Heart right ventricle (tissue), 16 donors: ENCODE data around the gene ZDHHC7. TPM values are rescaled to one million over a fixed set of nuclear protein-coding genes. Genes with fewer than 3 reads are reported as not detected.
A peak's percentile ranks its signal among the peaks of the same experiment; 100 is the strongest.

Experiments used
- ATAC-seq, 8 donors: fragments of 200-7000 bp; cut with Tn5 transposase; one replicate each; pipeline ENCODE4 v1.9.1; 2020; ENCODE audit warnings: mild to moderate bottlenecking in 8 of 8, moderate library complexity in 8 of 8, moderate number of reproducible peaks in 1 of 8
- DNase-seq, 2 donors: peaks; one replicate each; pipeline ENCODE4 v3.0.0-alpha.2; 2020
- H3K27ac ChIP-seq, 10 donors: fragments of 200-600 bp; sonication (generic) in 2 of 10; one replicate each; pipeline versions ENCODE4 v1.5.0 to v1.8.0; 2020 to 2022; ENCODE audit warnings: mild to moderate bottlenecking in 3 of 10
- H3K27me3 ChIP-seq, 7 donors: fragments of 200-600 bp; one replicate each; pipeline ENCODE4 v1.8.0; 2021 to 2022; ENCODE audit warnings: mild to moderate bottlenecking in 2 of 7
- H3K36me3 ChIP-seq, 9 donors: fragments of 200-600 bp; sonication (generic) in 1 of 9; one replicate each; pipeline versions ENCODE4 v1.5.0 to v1.8.0; 2020 to 2022; ENCODE audit warnings: mild to moderate bottlenecking in 2 of 9
- H3K4me1 ChIP-seq, 9 donors: fragments of 200-600 bp; sonication (generic) in 1 of 9; one replicate each; pipeline versions ENCODE4 v1.5.0 to v1.8.0; 2020 to 2022; ENCODE audit warnings: mild to moderate bottlenecking in 4 of 9
- H3K4me3 ChIP-seq, 10 donors: fragments of 200-600 bp; sonication (generic) in 2 of 10; one replicate each; pipeline versions ENCODE4 v1.5.0 to v1.8.0; 2020 to 2022; ENCODE audit warnings: mild to moderate bottlenecking in 7 of 10, moderate library complexity in 2 of 10
- H3K9me3 ChIP-seq, 11 donors: fragments of 200-600 bp in 10 of 11; sonication (generic) in 2 of 11; one replicate each; pipeline versions ENCODE4 v1.5.0 to v1.8.0; 2013 to 2022; ENCODE audit warnings: mild to moderate bottlenecking in 2 of 11, control low read depth in 1 of 11, moderate library complexity in 1 of 11
- CTCF ChIP-seq, 9 donors: fragments of 200-600 bp; sonication (generic) in 2 of 9; IDR thresholded peaks; one replicate each; pipeline versions ENCODE4 v1.5.0 to v1.8.0; 2021 to 2022; ENCODE audit warnings: antibody characterized with exemption in 9 of 9, mild to moderate bottlenecking in 5 of 9, moderate library complexity in 1 of 9
- WGBS, 2 donors: extraction: QIAGEN DNeasy Blood & Tissue Kit; methylation state at CpG; one replicate each; pipeline ENCODE4 v1.1.7; 2013; ENCODE audit warnings: inconsistent platforms in 1 of 2; 5-methylcytosine and 5-hydroxymethylcytosine counted together
- intact Hi-C, 10 donors: fragments of 100-400 bp; cut with DNase I; formaldehyde crosslinking; loops; one replicate each; pipeline versions ENCODE4 v1.11.1 to v1.14.2; 2022
- polyA plus RNA-seq, 2 donors: library from polyadenylated mRNA; stranded (reverse); fragments of 200-250 nt; gene quantifications; one replicate each; pipeline ENCODE4 v1.2.3, GENCODE V29; 2013
- total RNA-seq, 10 donors: library from RNA; stranded (reverse); fragmentation: NEBNext Ultra II Directional in 3 of 10; extraction: Animal tissue kit (Norgen Biotek cat#: 25700) in 3 of 10; gene quantifications; one replicate each; pipeline versions ENCODE4 v1.2.1 to v1.2.4, GENCODE V29; 2021 to 2023
- donor health status: Arrhythmogenic right ventricular cardiomyopathy.
- donor health status: ischemic (EF 13 %, LVEDD 7.1; RV severe dilation, severe dysfunction).
- donor health status: healthy with polysubstance abuse.
- donor health status: DM: no; HTN: yes; CAD: no.
- donor health status: DM: no; HTN: no; CAD: no.
- donor health status: ischemic (EF 25% LVEDD 6.9; RV normal size, moderate dysfunction).
- donor health status: ischemic (EF 25% LVEDD 5.7; RV mildly dilated, moderate dysfunction).
- donor health status: healthy.
- donor health status: DM: yes; HTN: yes; CAD: no.
- donor health status: Ischemic cardiomyopathy.
- donor health status: ischemic (EF 35%, LVEDD 5.7; RV mildly dilated, moderate dysfunction).
- donor health status: nonischemic (EF 11% LVEDD 7.7; RV severe dilation, severe dysfunction).
- donor health status: DM: yes; HTN: yes; CAD: no.
- donor health status: PGD.
- donor health status: ischemic (EF 29% LVEDD 5.4; RV normal size, mild dysfunction).
- donor health status: nonischemic (EF 23%, LVEDD 6.1; RV moderate dilation, normal function).

ZDHHC7 gene
- total and polyA plus RNA-seq, 12 donors, result 15.1 to 55.5 (median 41.8) TPM

GRCh38 chr16:85031451-85031850, 20.1 kb upstream of the ZDHHC7 start:
- DNase-seq (no peak), ATAC-seq (no peak)
- intact Hi-C loops, result loop anchor here in 1 of 10 donors (5.0 kb wide), 1 partner anchor 51 kb away; no protein-coding TSS in a partner anchor
- Histone ChIP-seq H3K27ac (no peak overlapping the region), H3K36me3 (peaks cover 0 to 14% (median 0%) of the 10 kb centered on the region in 9 donors), H3K27me3 (no peaks in the 10 kb centered on the region), H3K4me1 (peaks cover 5 to 38% (median 26%) of the 10 kb centered on the region in 9 donors), H3K4me3 (no peak overlapping the region), H3K9me3 (no peaks in the 10 kb centered on the region)
- 81 to 82% methylated on average over 5 of the region's 5 CpGs for WGBS, 2 donors
- TF ChIP-seq CTCF (IDR thresholded peaks at IDR 0.05), result no peak

- ATAC-seq (peak in 2 of 8 donors; percentile 14 to 27), DNase-seq (no peak)
- H3K27ac ChIP-seq, result peak overlapping the region in 8 of 10 donors; percentile 2 to 96 (median 82)
Measured at GRCh38 chr16:85029981-85030401, 18.7 kb upstream of the ZDHHC7 start.

GRCh38 chr16:85029408-85029784, 18.1 kb upstream of the ZDHHC7 start:
- ATAC-seq, result peak in 1 of 8 donors; percentile 18
- peaks cover 0 to 14% (median 0%) of the 10 kb centered on the region in 9 donors for H3K36me3 ChIP-seq
- H3K4me1 ChIP-seq, result peaks cover 5 to 48% (median 30%) of the 10 kb centered on the region in 9 donors
- H3K27me3 ChIP-seq, result no peaks in the 10 kb centered on the region
- peak overlapping the region in 7 of 10 donors; percentile 59 to 88 (median 83) for H3K4me3 ChIP-seq
- intact Hi-C loops, result loop anchor here in 2 of 10 donors (5.0 kb wide), 1 partner anchor 58 kb away; no protein-coding TSS in a partner anchor
- WGBS, 2 donors, result 34 to 56% methylated on average over 4 of the region's 4 CpGs
- H3K27ac ChIP-seq, result peak overlapping the region in 8 of 10 donors; percentile 2 to 96 (median 82)
- H3K9me3 ChIP-seq, result no peaks in the 10 kb centered on the region
- DNase-seq, result no peak
- no peak for TF ChIP-seq CTCF (IDR thresholded peaks at IDR 0.05)

More at GRCh38 chr16:85029981-85030401, 18.7 kb upstream of the ZDHHC7 start:
- 65 to 78% methylated on average over 16 of the region's 16 CpGs for WGBS, 2 donors
- Histone ChIP-seq H3K4me1 (peaks cover 5 to 47% (median 30%) of the 10 kb centered on the region in 9 donors), H3K9me3 (no peaks in the 10 kb centered on the region), H3K4me3 (peak overlapping the region in 4 of 10 donors; percentile 7 to 88 (median 78)), H3K27me3 (no peaks in the 10 kb centered on the region), H3K36me3 (peaks cover 0 to 14% (median 0%) of the 10 kb centered on the region in 9 donors)
- intact Hi-C loops, result loop anchor here in 3 of 10 donors (5.0 kb wide), 2 partner anchors 52 to 57 kb away; no protein-coding TSS in a partner anchor
- no peak for TF ChIP-seq CTCF (IDR thresholded peaks at IDR 0.05)

- H3K27ac ChIP-seq, result peak overlapping the region in 8 of 10 donors; percentile 2 to 96 (median 82)
- TF ChIP-seq CTCF (IDR thresholded peaks at IDR 0.05), result no peak
- no peaks in the 10 kb centered on the region for H3K27me3 ChIP-seq
- DNase-seq (peak in 1 of 2 donors; percentile 41), ATAC-seq (peak in 7 of 8 donors; percentile 13 to 59 (median 26))
- peak overlapping the region in 9 of 10 donors; percentile 59 to 88 (median 83) for H3K4me3 ChIP-seq
- peaks cover 0 to 14% (median 0%) of the 10 kb centered on the region in 9 donors for H3K36me3 ChIP-seq
- 35 to 46% methylated on average over 17 of the region's 17 CpGs for WGBS, 2 donors
- H3K9me3 ChIP-seq, result no peaks in the 10 kb centered on the region
- H3K4me1 ChIP-seq, result peaks cover 5 to 48% (median 30%) of the 10 kb centered on the region in 9 donors
- intact Hi-C loops, result loop anchor here in 2 of 10 donors (5.0 kb wide), 1 partner anchor 58 kb away; no protein-coding TSS in a partner anchor
Measured at GRCh38 chr16:85028685-85029407, 17.5 kb upstream of the ZDHHC7 start.
